Measurements from ENCODE around the gene SLC16A12.

- TF ChIP-seq POLR2A (IDR thresholded peaks at IDR 0.05) (no peak), CTCF (IDR thresholded peaks at IDR 0.05 in 4 of 5, conservative IDR thresholded peaks at IDR 0.05 in 1 of 5) (no peak)
These were observed 146.6 kb downstream of the SLC16A12 start for GRCh38 chr10:89388806-89389205.
